Fibroblast of lung (primary cell): ENCODE results near the gene E2F2. TPM values are rescaled to one million over a fixed set of nuclear protein-coding genes. Genes with fewer than 3 reads are reported as not detected.
A peak's percentile ranks its signal among the peaks of the same experiment; 100 is the strongest.

Source experiments
- DNase-seq, 2 donors: peaks; one replicate each; pipeline versions ENCODE4 v3.0.0 to v3.0.0-alpha.2; 2010; ENCODE audit warnings: low read depth in 2 of 2
- H2AFZ ChIP-seq: 2 replicates; pipeline ENCODE4 v1.5.1; 2012; ENCODE audit warnings: low read length, control low read depth, inconsistent platforms
- H3K27ac ChIP-seq: 2 replicates; pipeline ENCODE4 v1.5.1; 2011; ENCODE audit warnings: low read length, control low read depth; ENCODE audit not compliant: insufficient read depth
- H3K27me3 ChIP-seq: 2 replicates; pipeline ENCODE4 v1.5.1; 2011; ENCODE audit warnings: mild to moderate bottlenecking, low read length; ENCODE audit not compliant: control insufficient read depth, insufficient read depth
- H3K36me3 ChIP-seq: 2 replicates; pipeline ENCODE4 v1.5.1; 2011; ENCODE audit warnings: low read length; ENCODE audit not compliant: control insufficient read depth, insufficient read depth
- H3K4me1 ChIP-seq: 2 replicates; pipeline ENCODE4 v1.5.1; 2011; ENCODE audit warnings: low read length; ENCODE audit not compliant: control insufficient read depth, insufficient read depth; ENCODE audit errors: extremely low read depth
- H3K4me2 ChIP-seq: 2 replicates; pipeline ENCODE4 v1.5.1; 2011; ENCODE audit warnings: low read length, control low read depth; ENCODE audit not compliant: insufficient read depth; ENCODE audit errors: extremely low read depth
- H3K4me3 ChIP-seq, 4 experiments: fragments of 200-600 bp in 1 of 4; sonication (generic) in 1 of 4; replicated peaks in 1 of 4; 2 replicates each; pipeline ENCODE4 v1.5.1; 2011 to 2016; ENCODE audit warnings: low read length in 4 of 4, low read depth in 3 of 4, mild to moderate bottlenecking in 3 of 4, control low read depth in 2 of 4, inconsistent platforms in 1 of 4, mixed read lengths in 1 of 4; ENCODE audit not compliant: insufficient read depth in 1 of 4; ENCODE audit errors: control extremely low read depth in 1 of 4
- H3K79me2 ChIP-seq: 2 replicates; pipeline ENCODE4 v1.5.1; 2012; ENCODE audit warnings: mild to moderate bottlenecking, low read length, inconsistent platforms; ENCODE audit not compliant: control insufficient read depth, insufficient read depth
- H3K9ac ChIP-seq: 2 replicates; pipeline ENCODE4 v1.5.1; 2011; ENCODE audit warnings: mild to moderate bottlenecking, low read length, control low read depth; ENCODE audit not compliant: insufficient read depth
- H3K9me3 ChIP-seq: 2 replicates; pipeline ENCODE4 v1.5.1; 2012; ENCODE audit warnings: low read depth, low read length; ENCODE audit not compliant: control insufficient read depth, insufficient read depth
- H4K20me1 ChIP-seq: 2 replicates; pipeline ENCODE4 v1.5.1; 2011; ENCODE audit warnings: low read length; ENCODE audit not compliant: control insufficient read depth, insufficient read depth; ENCODE audit errors: extremely low read depth
- CTCF ChIP-seq, 2 donors: IDR thresholded peaks in 1 of 2; conservative IDR thresholded peaks in 1 of 2; 1 replicate in 1 of 2; 2 replicates in 1 of 2; pipeline ENCODE4 v1.5.1; 2011 to 2012; ENCODE audit warnings: low read length in 2 of 2, control low read depth in 1 of 2, inconsistent platforms in 1 of 2, low read depth in 1 of 2, mild to moderate bottlenecking in 1 of 2
- EZH2 ChIP-seq: IDR thresholded peaks from 2 replicates; pipeline ENCODE4 v1.5.1; 2012; ENCODE audit warnings: low read length, control low read depth, mild to moderate bottlenecking; ENCODE audit errors: missing control alignments
- polyA plus RNA-seq, 2 donors: library from polyadenylated mRNA; depleted of rRNA in 1 of 2; stranded (reverse) in 1 of 2; unstranded in 1 of 2; fragments of >200 nt; gene quantifications; 2 replicates each; pipeline ENCODE4 v1.2.1, GENCODE V29; 2011 to 2012; ENCODE audit warnings: missing spikeins in 1 of 2
- total RNA-seq: library from RNA; depleted of rRNA; stranded (reverse); fragments of >200 nt; gene quantifications from 2 replicates; pipeline ENCODE4 v1.2.1, GENCODE V29; 2014

E2F2 gene
- total and polyA plus RNA-seq, 2 donors (not counting 1 experiment from before 2014, with no cell fraction given), result 0.17 to 0.26 TPM

DNA sequence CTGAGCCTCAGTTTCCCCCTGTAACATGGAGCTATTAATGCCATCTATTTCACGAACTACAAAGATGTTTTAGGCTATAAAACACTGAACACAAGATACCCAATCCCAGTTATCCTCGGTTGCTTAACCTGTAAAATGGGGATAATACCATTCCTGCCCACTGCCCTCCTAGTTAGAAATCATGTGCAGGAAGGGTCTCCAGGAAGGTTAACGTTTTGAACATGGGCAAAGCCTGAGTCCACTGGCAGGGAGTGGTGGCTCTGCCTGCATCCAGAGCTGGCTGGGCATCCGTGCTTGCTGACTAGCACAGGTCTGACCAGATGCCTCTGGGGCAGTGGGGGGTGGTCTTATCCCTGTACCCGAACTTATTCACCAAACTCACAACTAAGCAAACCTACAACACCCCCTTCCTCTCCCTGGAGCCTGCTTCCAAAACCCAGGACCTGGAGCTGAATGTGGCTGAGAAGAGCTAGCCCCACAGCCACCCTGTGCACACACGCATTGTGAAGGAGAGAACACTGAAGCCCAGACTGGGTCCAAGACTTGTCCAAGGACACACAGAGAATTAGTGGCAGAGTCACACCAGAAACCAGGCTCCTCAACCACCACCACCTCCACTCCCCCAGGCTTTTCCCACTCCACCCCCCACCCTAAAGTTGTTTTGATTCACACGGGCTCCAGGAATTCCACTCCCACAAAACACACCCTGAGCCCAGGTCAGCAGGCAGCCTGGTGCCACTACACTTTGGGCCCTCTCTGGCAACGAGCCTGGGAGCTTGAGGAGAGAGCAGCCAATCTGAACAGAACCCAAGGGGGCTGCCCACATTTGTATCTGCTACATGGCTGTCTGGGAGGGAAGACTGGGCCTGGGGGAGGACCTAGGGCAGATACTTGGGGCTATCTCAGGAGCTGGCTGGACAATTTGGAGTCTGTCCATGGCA lies 1.6 kb downstream of the E2F2 start:
- no peaks in the 10 kb centered on the region for H3K27me3 ChIP-seq
- no peak overlapping the region for H3K27ac ChIP-seq
- H3K4me2 ChIP-seq, result peak overlapping the region; percentile 91
- TF ChIP-seq EZH2, result no peak
- TF ChIP-seq CTCF (conservative IDR thresholded peaks at IDR 0.05 in 1 of 2, IDR thresholded peaks at IDR 0.05 in 1 of 2; ENCODE audit: low read depth in 1 of 2, low read length in 2 of 2), result no peak
- H3K4me3 ChIP-seq, result peak overlapping the region in 2 of 4 experiments; percentile 60 to 65
- no peak overlapping the region for H2AFZ ChIP-seq
- no peaks in the 10 kb centered on the region for H3K9me3 ChIP-seq
- H3K79me2 ChIP-seq, result no peaks in the 10 kb centered on the region
- H3K4me1 ChIP-seq, result peaks cover 14% of the 10 kb centered on the region
- no peak overlapping the region for H3K9ac ChIP-seq
- no peaks in the 10 kb centered on the region for H3K36me3 ChIP-seq
- DNase-seq, result no peak
- H4K20me1 ChIP-seq, result no peaks in the 10 kb centered on the region

DNA sequence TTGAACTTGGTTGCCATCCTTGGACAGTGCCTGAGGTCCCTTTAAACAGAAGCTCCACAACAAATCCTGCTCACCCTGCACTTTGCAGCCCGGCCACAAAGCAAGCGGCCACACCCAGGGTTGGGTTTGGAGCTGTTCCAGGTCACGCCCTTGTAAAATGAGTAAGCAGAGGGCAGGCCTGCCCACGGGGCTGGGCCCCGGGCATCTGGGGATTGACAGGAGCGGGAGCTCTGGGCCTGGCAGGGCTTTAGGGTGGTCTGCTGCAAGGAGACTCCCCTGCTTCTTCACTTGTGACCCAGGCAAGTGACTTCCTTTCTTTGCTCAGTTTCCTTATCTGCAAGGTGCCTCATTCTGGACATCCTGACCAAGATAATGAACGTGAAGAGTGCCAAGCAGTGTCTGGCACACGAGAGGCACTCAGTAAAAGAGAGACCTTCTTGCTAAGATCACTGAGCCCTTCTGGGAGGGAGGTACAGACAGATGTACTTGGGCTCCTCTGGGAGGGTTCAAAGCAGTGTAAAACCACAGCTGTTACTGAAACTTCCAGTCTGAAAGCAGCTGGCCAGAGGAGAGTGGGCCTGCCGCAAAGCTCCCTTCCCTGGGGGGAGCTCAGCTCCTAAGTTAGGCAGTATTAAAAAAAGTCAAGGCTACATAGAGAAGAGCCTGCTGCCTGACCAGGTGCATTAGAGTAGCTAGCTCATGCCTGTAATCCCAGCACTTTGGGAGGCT lies 2.6 kb downstream of the E2F2 start:
- peak overlapping the region; percentile 53 for H3K27ac ChIP-seq
- H3K4me1 ChIP-seq, result peaks cover 14% of the 10 kb centered on the region
- no peaks in the 10 kb centered on the region for H3K27me3 ChIP-seq
- TF ChIP-seq EZH2 (no peak), CTCF (conservative IDR thresholded peaks at IDR 0.05 in 1 of 2, IDR thresholded peaks at IDR 0.05 in 1 of 2; ENCODE audit: low read depth in 1 of 2, low read length in 2 of 2) (no peak)
- H3K79me2 ChIP-seq, result no peaks in the 10 kb centered on the region
- H3K4me2 ChIP-seq, result peak overlapping the region; percentile 92
- peak; percentile 69 to 86 for DNase-seq
- peak overlapping the region in 2 of 4 experiments; percentile 16 to 36 for H3K4me3 ChIP-seq
- no peaks in the 10 kb centered on the region for H4K20me1 ChIP-seq
- H3K9ac ChIP-seq, result no peak overlapping the region
- no peaks in the 10 kb centered on the region for H3K36me3 ChIP-seq
- no peaks in the 10 kb centered on the region for H3K9me3 ChIP-seq
- peak overlapping the region; percentile 66 for H2AFZ ChIP-seq

DNA sequence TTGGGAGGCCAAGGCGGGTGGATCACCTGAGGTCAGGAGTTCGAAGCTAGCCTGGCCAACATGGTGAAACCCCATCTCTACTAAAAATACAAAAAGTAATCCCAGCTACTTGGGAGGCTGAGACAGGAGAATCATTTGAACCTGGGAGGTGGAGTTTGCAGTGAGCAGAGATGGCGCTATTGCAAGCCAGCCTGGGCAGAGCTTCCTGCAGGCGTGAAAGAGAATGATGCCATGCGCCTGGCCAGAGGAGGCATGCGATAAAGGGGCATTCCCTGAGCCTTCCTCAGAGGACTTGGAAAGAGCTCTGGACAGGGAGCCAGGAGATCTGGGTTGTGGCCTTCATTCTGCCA lies 3.2 kb downstream of the E2F2 start:
- Histone ChIP-seq H3K4me1 (peaks cover 14% of the 10 kb centered on the region), H4K20me1 (no peaks in the 10 kb centered on the region), H3K9me3 (no peaks in the 10 kb centered on the region), H3K27me3 (no peaks in the 10 kb centered on the region), H3K79me2 (no peaks in the 10 kb centered on the region), H2AFZ (peak overlapping the region; percentile 28), H3K4me3 (no peak overlapping the region), H3K27ac (no peak overlapping the region), H3K36me3 (no peaks in the 10 kb centered on the region), H3K9ac (no peak overlapping the region), H3K4me2 (peak overlapping the region; percentile 68)
- no peak for TF ChIP-seq EZH2
- TF ChIP-seq CTCF (conservative IDR thresholded peaks at IDR 0.05 in 1 of 2, IDR thresholded peaks at IDR 0.05 in 1 of 2; ENCODE audit: low read depth in 1 of 2, low read length in 2 of 2), result no peak
- no peak for DNase-seq
